HG03066 (cell line): ENCODE results near the gene ASH1L.
A peak's percentile ranks its signal among the peaks of the same experiment; 100 is the strongest.
"Not testable (repeated sequence)": the region's sequence is repeated elsewhere in the genome, so short reads cannot be mapped to it uniquely, and the experiment has no call there.

Experiments
- ATAC-seq: cut with Tn5 transposase; IDR thresholded peaks from one replicate; pipeline ENCODE4 v1.9.1; 2021; ENCODE audit warnings: low read depth; ENCODE audit not compliant: unreplicated experiment

The ASH1L gene

GRCh38 chr1:155499953-155500639 lies 62.5 kb downstream of the ASH1L start:
- ATAC-seq = peak; percentile 52

GRCh38 chr1:155499263-155499662 lies 63.3 kb downstream of the ASH1L start:
- ATAC-seq = no peak

- not testable (repeated sequence) for ATAC-seq
These were observed 69.0 kb downstream of the ASH1L start for GRCh38 chr1:155493595-155493994.

- not testable (repeated sequence) for ATAC-seq
These were observed 74.2 kb downstream of the ASH1L start for GRCh38 chr1:155488419-155488818.

- ATAC-seq = no peak
These were observed 75.1 kb downstream of the ASH1L start for GRCh38 chr1:155487541-155487940.

GRCh38 chr1:155486952-155487351 lies 75.7 kb downstream of the ASH1L start:
- ATAC-seq = not testable (repeated sequence)

GRCh38 chr1:155485945-155486344 lies 76.7 kb downstream of the ASH1L start:
- ATAC-seq = no peak

- ATAC-seq = no peak
These were observed 77.4 kb downstream of the ASH1L start for GRCh38 chr1:155485222-155485621.

- ATAC-seq = no peak
These were observed 80.8 kb downstream of the ASH1L start for GRCh38 chr1:155481741-155482241.

- ATAC-seq = no peak
These were observed 83.4 kb downstream of the ASH1L start for GRCh38 chr1:155479205-155479604.

GRCh38 chr1:155478270-155478852 lies 84.2 kb downstream of the ASH1L start:
- no peak for ATAC-seq

- ATAC-seq = no peak
These were observed 88.5 kb downstream of the ASH1L start for GRCh38 chr1:155474146-155474545.

- ATAC-seq = no peak
These were observed 89.3 kb downstream of the ASH1L start for GRCh38 chr1:155473151-155473821.

GRCh38 chr1:155472491-155473083 lies 90.0 kb downstream of the ASH1L start:
- ATAC-seq = no peak

- no peak for ATAC-seq
These were observed 90.7 kb downstream of the ASH1L start for GRCh38 chr1:155471891-155472290.

- no peak for ATAC-seq
These were observed 91.6 kb downstream of the ASH1L start for GRCh38 chr1:155471026-155471425.

GRCh38 chr1:155466996-155467395 lies 95.6 kb downstream of the ASH1L start:
- no peak for ATAC-seq

- no peak for ATAC-seq
These were observed 96.0 kb downstream of the ASH1L start for GRCh38 chr1:155466617-155466972.

GRCh38 chr1:155463865-155464650 lies 98.5 kb downstream of the ASH1L start:
- ATAC-seq = no peak

GRCh38 chr1:155458111-155458510 lies 104.5 kb downstream of the ASH1L start:
- no peak for ATAC-seq

GRCh38 chr1:155457266-155457665 lies 105.3 kb downstream of the ASH1L start:
- ATAC-seq = no peak
